CD1c-positive myeloid dendritic cell (primary cell): Measurements from ENCODE around the gene MAP3K10.

Experiments
- DNase-seq: peaks from one replicate; pipeline ENCODE4 v3.0.0-alpha.2; 2016; ENCODE audit errors: extremely low spot score

MAP3K10 gene

GRCh38 chr19:40249781-40250180 lies 58.6 kb downstream of the MAP3K10 start:
- DNase-seq, result no peak

GRCh38 chr19:40251244-40251643 lies 60.0 kb downstream of the MAP3K10 start:
- DNase-seq, result no peak

- DNase-seq, result no peak
Measured at GRCh38 chr19:40251991-40252390, 60.8 kb downstream of the MAP3K10 start.

DNA sequence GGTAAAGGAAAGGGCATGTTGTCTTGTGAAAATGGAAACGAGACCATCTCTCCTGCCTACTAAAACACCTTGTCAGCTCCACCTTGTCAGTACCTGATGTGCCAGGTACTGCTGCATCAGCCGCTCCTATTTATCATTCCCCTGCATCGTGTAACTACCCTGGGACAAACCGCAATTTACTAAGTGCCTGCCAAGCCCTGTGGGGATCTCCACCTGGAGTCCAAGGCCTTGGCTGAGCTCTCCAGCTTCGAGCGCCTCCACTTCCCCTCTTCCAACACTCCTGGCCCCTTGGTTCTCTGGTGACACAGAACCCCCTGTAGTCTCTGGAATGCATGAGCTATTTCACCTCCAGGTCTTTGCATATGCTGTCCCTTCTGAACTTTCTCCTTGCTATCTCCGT lies 61.2 kb downstream of the MAP3K10 start:
- DNase-seq, result no peak

DNA sequence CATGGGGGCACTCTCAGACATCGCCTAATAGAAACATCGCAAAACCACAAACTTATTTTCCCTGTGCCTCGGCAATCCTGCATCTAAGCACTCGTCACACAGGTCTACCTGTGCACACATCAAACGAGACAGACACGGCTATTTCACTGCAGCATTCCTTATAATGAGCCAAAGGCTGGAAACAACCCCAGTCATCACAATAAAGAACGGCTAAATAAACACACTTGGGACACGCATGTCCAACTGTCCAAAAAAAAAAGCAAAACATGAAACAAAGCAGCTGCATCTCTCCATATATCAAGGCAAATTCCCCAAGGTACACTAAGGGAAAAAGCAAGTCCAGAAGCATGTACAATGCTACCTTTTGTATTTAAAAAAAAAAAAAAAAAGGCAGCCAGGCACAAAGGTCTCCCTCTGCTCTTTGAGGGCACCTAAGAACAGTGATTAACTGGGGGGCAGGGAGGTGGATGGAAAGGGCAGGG lies 62.4 kb downstream of the MAP3K10 start:
- DNase-seq, result no peak

DNA sequence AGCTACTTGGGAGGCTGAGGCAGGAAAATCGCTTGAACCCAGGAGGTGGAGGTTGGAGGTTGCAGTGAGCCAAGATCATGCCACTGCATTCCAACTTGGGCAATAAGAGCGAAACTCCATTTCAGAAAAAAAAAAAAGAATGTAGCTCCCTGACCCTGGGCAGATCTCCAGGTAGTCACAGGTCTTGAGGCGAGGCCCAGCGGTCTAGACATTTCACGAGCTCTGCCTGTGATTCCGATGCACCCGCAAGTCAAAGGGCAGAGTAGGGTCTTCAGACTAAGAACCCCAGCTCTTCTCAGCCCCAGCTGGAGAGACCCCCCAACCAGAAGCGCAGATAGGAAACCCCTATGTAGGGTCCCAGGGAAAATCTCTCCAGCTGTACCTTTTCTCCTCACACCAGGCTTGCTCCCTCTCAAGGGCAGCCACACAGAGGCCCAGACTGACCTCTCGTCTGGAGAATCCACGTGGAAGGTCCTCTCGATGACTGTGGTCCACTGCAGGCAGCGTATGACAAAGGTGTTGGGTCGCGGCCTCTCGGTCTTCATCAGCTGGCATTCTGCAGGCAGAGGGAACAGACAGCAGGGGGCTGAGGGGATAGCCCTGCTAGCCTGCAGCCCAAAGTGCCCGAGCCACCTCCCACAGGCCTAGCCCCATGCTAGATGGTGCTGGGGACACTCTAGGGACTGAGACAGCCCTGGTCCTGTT lies 63.6 kb downstream of the MAP3K10 start:
- DNase-seq, result no peak

DNA sequence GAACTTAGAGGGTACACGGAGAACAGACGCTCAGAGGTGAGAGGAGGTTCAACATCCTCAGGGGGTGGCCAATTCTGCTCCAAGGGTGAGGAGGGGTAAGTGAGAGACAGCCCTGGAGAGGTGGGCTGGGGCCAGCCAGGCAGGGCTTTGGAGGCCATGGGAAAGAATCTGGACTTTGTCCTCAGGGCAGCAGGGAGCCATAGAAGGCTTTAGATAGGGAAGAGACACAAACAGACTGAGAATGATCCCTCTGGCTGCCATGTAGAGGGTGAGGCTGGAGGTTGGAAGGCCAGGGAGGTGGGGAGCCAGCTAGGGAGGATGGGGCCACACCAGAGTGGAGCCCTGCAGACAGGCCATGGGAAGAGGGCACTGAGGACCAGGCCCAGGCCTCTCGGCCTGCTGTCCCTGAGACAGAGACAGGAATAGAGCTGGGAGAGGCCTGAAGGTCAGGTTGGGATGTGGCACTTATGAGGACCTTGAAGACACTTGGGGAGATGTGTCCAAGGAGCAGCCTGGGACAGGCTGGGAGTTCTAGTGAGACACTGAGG lies 64.5 kb downstream of the MAP3K10 start:
- DNase-seq, result no peak

DNA sequence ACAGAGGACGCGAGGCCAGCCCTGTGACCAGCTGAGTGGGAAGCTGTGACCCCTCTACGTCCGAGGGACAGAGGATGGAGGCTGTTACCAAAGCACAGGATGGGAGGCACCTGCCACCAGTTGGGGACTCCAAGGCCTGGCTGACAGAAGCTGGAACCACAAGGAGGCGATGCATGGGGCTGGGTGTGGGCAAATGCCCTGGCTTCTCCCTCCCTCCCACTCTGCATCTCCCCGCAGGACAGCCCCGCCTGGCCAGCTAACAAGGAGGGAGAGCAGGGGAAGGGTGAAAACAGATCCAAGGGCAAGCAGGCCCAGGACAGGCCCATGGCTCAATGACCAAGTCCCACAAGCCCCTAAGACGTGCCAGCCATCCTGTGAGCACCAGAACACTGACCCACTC lies 65.3 kb downstream of the MAP3K10 start:
- DNase-seq, result no peak

- DNase-seq, result no peak
Measured at GRCh38 chr19:40257096-40257517, 65.9 kb downstream of the MAP3K10 start.

DNA sequence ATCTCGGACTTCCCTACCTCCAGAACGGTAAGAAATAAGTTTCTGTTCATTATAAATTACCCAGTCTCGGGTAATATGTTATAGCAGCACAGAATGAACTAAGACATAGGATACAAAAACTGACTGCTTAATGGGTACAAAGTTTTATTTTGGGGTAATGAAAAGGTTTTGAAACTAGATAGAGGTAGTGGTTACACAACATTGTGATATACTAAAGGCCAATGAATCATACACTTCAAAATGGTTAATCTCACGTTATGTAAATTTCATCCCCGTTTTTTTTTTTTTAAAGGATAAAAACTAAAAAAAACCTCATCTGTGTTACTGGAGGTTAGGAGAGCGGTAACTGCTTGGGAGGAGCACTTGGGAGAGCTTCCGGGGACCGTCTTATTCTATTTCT lies 70.4 kb downstream of the MAP3K10 start:
- peak; percentile 33 for DNase-seq

DNA sequence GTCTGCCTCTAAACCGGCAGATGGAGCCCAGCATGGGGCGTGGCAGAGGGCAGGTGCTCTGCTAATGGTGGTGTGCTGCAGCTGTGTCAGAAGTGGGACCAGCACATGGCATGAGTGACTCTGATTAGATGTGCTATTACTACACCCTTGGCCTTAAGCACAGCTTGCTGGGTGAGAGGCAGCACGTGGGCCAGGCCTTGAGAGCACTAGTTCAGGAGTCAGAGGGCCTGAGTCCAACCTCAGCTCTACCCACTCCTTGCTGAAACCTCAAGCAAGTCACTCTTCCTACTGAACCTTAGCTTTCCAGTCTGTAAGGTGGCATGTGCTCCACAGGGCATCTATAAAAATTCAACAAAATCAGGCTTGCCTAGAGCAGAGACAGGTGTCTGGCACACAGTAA lies 71.2 kb downstream of the MAP3K10 start:
- no peak for DNase-seq

GRCh38 chr19:40263440-40264313 lies 72.5 kb downstream of the MAP3K10 start:
- peak; percentile 2 for DNase-seq

DNA sequence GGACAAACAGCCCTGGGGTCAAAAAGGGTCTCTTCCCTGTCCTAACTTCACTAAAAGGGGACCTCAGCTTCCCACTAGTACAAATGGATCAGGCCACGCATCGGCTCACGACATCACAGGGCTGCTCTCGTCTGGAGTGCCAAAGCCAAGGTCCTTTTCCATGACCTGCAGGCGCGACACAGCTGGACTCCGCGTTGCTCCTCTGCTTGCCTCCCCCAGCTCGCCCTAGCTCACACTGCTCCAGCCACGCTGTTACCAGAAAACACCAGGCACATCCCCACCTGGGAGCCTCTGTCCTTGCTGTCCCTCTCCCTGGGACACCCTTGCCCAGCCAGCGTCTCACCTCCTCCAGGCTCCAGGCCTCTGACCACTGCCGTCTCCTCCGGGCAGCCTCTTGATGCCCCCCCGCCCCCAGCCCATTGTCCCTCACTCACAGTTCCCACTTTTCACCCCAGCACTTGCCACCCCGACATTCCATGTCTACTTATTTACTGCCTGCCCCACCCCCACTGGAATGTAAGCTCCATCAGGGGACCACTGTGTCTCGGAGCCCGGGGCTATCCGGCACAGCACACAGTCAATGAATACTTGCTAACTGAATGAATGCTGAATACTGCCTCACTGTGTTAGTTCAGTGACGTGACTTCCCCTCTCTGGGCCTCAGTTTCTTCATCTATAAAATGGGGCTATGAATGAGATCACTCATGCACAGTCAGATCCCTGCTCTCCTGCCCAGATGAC lies 73.3 kb downstream of the MAP3K10 start:
- no peak for DNase-seq
